ENCODE measurements around the gene VKORC1. TPM values are rescaled to one million over a fixed set of nuclear protein-coding genes. Genes with fewer than 3 reads are reported as not detected.
"Not testable (repeated sequence)": the region's sequence is repeated elsewhere in the genome, so short reads cannot be mapped to it uniquely, and the experiment has no call there.

The VKORC1 gene
- total RNA-seq: 10 to 100 TPM; 52.2 to 55.6 TPM

DNA sequence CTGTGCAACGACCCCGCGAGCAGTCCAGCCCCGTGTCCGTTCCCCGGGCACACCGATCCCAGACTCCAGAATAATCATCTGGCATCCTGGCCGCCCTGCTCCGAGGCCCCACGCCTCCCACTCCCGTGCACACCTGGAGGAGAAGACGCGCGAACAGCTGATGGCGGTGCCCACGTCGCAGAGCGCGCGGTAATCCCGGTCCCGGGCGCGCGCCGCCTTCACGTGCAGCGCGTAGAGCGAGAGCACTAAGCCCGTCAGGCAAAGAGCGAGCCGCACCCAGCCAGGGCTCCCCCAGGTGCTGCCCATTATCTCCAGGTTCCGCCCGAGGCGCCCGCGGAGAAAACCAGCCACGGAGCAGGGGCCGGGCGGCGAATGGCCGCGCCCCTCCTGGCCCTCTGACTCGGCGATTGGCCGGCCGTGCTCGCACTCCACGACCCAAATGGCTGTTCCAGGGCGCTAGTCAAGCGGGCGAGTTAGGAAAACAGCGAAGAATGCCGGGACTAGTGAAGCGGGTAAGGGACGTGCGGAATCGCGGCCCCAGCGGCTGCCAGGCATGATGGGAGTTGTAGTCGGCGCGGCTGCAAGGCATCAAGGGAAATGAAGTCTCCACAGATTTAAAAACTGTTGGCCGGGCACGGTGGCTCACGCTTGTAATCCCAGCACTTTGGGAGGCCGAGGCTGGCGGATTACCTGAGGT is at the start of gene VKORC1:
VKORC1 (minus strand) TSS at position 374 of the 697 bp plus-strand sequence; CDS start at position 306, 68 bp downstream.
- ATAC-seq (replicated peaks in 1 of 2): peak; percentile 94 to 95
- Mint-ChIP-seq H3K27me3 (ENCODE audit: low read depth) (no peaks in the 10 kb centered on the region), H3K36me3 (ENCODE audit: insufficient read depth in 2 of 2) (no peaks in the 10 kb centered on the region), H3K27ac (peak within 1 kb of the TSS; percentile 80), H3K4me1 (ENCODE audit: low read depth) (peaks cover 38% of the 10 kb centered on the region), H3K4me3 (peak within 1 kb of the TSS; percentile 98), H3K9me3 (no peaks in the 10 kb centered on the region)
- DNase-seq: peak; percentile 85 to 89

DNA sequence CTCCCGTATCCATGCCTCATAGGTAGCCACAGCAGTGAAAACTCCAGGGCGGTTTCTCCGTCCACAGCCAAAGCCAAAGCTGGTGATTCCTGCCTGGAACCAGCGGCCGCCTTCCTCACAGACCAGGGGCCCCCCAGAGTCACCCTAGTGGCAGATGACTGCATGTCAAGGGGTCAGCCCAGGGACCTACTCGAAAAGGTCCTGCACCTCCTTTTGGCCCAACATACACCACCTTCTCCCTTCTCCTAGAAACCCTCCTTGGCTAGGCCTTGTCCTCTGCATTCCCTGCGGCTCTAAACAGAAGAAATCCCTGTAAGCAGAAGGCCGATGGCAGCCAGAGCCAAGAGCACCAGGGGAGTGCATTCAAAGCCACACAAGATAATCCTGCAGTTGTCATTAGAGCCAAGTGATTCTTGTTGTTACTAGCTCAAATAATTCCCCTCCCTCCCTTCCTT is 49.1 kb upstream of the VKORC1 start:
- ATAC-seq (replicated peaks in 1 of 2) (no peak), DNase-seq (no peak)
- no peak overlapping the region for H3K27ac Mint-ChIP-seq
- peaks cover 20% of the 10 kb centered on the region for H3K4me1 Mint-ChIP-seq (ENCODE audit: low read depth)
- no peaks in the 10 kb centered on the region for H3K27me3 Mint-ChIP-seq (ENCODE audit: low read depth)
- H3K4me3 Mint-ChIP-seq: peak overlapping the region; percentile 72 to 75
- H3K9me3 Mint-ChIP-seq: no peaks in the 10 kb centered on the region
- H3K36me3 Mint-ChIP-seq (ENCODE audit: insufficient read depth in 2 of 2): no peaks in the 10 kb centered on the region

DNA sequence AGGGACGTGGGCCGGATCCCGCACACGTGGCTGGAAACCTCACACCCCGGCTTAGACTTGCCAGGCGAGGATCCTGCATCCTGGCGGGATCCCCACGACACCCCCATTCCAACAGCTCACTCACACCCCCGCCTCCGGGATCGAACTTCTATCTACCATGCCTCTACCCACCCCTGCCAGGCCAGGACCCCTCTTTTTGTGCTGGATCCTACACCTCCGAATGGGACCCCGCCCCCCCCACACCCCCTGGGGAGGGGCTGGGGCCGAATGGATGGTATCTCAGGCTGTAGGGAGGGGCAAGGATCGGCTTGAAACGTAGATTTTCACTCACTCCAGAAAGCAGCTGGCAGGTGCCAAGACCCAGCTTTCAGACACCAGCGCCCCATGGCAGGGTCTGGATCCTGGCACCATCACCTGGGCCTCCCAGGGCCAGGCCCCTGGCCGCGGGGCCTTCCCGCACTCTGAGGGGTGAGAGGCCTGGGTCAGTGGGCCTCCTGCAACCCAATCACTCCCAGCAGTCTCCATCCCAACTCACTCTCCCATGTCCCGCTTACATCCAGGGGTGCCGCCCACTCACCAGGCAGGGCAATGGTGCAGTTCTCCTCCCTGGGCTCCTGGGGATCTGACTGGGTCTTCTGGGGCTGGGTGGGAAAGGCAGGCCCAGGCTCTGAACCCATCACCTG is 48.6 kb upstream of the VKORC1 start:
- ATAC-seq (replicated peaks in 1 of 2) (no peak), DNase-seq (no peak)
- Mint-ChIP-seq H3K27me3 (ENCODE audit: low read depth) (no peaks in the 10 kb centered on the region), H3K9me3 (no peaks in the 10 kb centered on the region), H3K36me3 (ENCODE audit: insufficient read depth in 2 of 2) (no peaks in the 10 kb centered on the region), H3K4me3 (peak overlapping the region; percentile 72 to 75), H3K27ac (no peak overlapping the region), H3K4me1 (ENCODE audit: low read depth) (peaks cover 20% of the 10 kb centered on the region)

- Mint-ChIP-seq H3K9me3 (no peaks in the 10 kb centered on the region), H3K4me1 (ENCODE audit: low read depth) (peaks cover 20% of the 10 kb centered on the region), H3K27ac (peak overlapping the region; percentile 64), H3K4me3 (peak overlapping the region; percentile 67 to 81), H3K27me3 (ENCODE audit: low read depth) (no peaks in the 10 kb centered on the region), H3K36me3 (ENCODE audit: insufficient read depth in 2 of 2) (no peaks in the 10 kb centered on the region)
- ATAC-seq (replicated peaks in 1 of 2) (peak; percentile 91 to 92), DNase-seq (peak; percentile 99)
Measured at GRCh38 chr16:31142109-31143010, 47.8 kb upstream of the VKORC1 start.

DNA sequence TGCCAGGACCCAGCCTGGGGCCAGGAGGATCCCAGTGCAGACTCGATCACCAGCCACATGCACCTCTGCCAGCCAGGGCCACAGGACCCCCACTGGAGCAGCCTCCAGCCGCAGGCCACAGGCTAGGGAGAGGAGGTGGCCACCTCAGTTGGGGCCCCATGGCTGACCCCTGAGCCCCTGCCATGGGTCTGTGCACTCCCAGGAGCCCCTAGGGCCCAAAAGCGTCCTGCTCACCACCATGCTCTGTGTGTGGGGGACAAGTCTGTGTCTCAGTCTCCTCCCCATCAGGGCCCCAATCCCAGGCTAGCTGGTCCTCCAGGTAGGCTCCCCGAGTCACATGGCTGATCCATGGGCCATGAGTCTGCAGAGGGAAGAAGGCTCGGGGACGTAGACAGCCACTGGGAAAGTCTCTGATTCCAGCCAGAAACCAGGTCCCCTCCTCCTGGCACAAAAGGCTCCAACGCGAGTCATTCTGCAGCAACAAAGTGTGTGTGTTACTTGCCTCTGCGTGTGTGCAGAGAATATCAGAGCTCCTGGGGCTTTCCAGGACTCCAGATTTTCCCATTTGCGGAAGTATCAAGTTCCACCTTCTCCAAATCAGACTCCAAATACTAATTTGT is 47.0 kb upstream of the VKORC1 start:
- Mint-ChIP-seq H3K27ac (peak overlapping the region; percentile 64), H3K27me3 (ENCODE audit: low read depth) (no peaks in the 10 kb centered on the region), H3K4me1 (ENCODE audit: low read depth) (peaks cover 20% of the 10 kb centered on the region), H3K9me3 (no peaks in the 10 kb centered on the region), H3K4me3 (peak overlapping the region; percentile 67 to 81), H3K36me3 (ENCODE audit: insufficient read depth in 2 of 2) (no peaks in the 10 kb centered on the region)
- DNase-seq (peak in 1 of 2 donors; percentile 11), ATAC-seq (replicated peaks in 1 of 2) (no peak)

DNA sequence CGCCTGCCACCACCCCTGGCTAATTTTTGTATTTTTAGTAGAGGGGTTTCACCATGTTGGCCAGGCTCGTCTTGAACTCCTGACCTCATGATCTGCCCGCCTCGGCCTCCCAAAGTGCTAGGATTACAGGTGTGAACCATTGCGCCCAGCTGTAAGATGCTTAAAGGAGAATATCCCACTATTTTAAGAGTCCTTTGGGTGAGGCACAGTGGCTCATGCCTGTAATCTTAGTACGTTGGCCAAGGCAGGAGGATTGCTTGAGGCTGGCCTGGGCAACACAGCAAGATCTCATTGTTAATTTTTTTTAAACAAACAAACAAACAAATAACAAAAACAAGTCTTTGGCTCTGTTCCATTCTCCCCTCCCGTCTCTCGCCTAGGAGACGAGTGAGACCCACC is 46.5 kb upstream of the VKORC1 start:
- Mint-ChIP-seq H3K4me1 (ENCODE audit: low read depth) (peaks cover 20% of the 10 kb centered on the region), H3K4me3 (peak overlapping the region in 1 of 2 donors; percentile 67)
- H3K9me3 Mint-ChIP-seq; H3K36me3 Mint-ChIP-seq (ENCODE audit: insufficient read depth in 2 of 2); ATAC-seq (replicated peaks in 1 of 2); DNase-seq; H3K27ac Mint-ChIP-seq; H3K27me3 Mint-ChIP-seq (ENCODE audit: low read depth): not testable (repeated sequence)

GRCh38 chr16:31138621-31139578 is 44.3 kb upstream of the VKORC1 start:
- no peak for DNase-seq
- Mint-ChIP-seq H3K4me3 (no peak overlapping the region), H3K9me3 (no peaks in the 10 kb centered on the region), H3K36me3 (ENCODE audit: insufficient read depth in 2 of 2) (no peaks in the 10 kb centered on the region), H3K27me3 (ENCODE audit: low read depth) (no peaks in the 10 kb centered on the region), H3K27ac (no peak overlapping the region), H3K4me1 (ENCODE audit: low read depth) (peaks cover 20% of the 10 kb centered on the region)
- ATAC-seq (replicated peaks in 1 of 2): no peak

DNA sequence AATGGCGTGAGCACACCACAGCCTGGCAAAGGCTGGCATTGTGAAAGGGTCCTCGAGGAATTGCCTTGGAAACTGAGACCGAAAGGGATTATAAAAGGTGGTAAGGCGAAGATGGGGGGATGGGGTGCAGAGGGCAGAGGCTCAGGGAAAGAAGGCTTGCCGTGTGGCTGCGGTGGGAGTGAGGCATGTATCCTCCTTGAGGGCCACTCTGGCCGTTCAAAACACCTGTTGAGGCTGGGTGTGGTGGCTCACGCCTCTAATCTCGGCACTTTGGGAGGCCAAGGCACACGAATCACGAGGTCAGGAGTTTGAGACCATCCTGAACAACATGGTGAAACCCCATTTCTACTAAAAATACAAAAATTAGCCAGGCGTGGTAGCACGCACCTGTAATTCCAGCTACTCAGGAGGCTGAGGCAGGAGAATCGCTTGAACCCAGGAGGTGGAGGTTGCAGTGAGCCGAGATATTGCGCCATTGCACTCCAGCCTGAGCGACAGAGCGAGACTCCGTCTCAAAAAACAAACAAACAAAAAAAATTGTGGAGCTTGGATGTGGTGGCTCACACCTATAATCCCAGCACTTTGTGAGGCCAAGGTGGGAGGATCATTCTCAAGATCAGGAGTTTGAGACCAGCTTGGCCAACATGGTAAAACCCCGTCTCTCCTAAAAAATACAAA is 42.4 kb upstream of the VKORC1 start:
- not testable (repeated sequence) for H3K9me3 Mint-ChIP-seq; H3K4me3 Mint-ChIP-seq; H3K36me3 Mint-ChIP-seq (ENCODE audit: insufficient read depth in 2 of 2); DNase-seq; H3K27ac Mint-ChIP-seq; H3K27me3 Mint-ChIP-seq (ENCODE audit: low read depth); ATAC-seq (replicated peaks in 1 of 2)
- peaks cover 13% of the 10 kb centered on the region for H3K4me1 Mint-ChIP-seq (ENCODE audit: low read depth)

DNA sequence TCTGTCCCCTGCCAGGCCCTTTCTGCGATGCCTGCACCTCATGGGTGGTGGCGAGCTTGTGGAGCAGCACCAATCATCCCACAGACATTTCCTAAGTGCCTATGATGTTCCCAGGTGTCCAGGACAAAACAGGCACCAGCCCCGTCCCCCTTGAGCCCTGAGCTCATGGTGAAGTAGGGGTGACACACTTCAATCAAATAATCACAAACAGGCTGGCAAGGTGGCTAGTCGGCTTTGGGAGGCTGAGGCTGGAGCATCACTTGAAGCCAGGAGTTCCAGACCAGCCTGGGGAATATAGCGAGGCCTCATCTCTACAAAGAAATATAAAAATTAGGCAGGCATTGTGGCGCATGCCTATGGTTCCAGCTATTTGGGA is 41.7 kb upstream of the VKORC1 start:
- ATAC-seq (replicated peaks in 1 of 2) (no peak), DNase-seq (no peak)
- Mint-ChIP-seq H3K4me3 (no peak overlapping the region), H3K36me3 (ENCODE audit: insufficient read depth in 2 of 2) (peaks cover 0 to 1% of the 10 kb centered on the region in 2 donors), H3K4me1 (ENCODE audit: low read depth) (peaks cover 6% of the 10 kb centered on the region), H3K27ac (no peak overlapping the region), H3K27me3 (ENCODE audit: low read depth) (no peaks in the 10 kb centered on the region), H3K9me3 (no peaks in the 10 kb centered on the region)

DNA sequence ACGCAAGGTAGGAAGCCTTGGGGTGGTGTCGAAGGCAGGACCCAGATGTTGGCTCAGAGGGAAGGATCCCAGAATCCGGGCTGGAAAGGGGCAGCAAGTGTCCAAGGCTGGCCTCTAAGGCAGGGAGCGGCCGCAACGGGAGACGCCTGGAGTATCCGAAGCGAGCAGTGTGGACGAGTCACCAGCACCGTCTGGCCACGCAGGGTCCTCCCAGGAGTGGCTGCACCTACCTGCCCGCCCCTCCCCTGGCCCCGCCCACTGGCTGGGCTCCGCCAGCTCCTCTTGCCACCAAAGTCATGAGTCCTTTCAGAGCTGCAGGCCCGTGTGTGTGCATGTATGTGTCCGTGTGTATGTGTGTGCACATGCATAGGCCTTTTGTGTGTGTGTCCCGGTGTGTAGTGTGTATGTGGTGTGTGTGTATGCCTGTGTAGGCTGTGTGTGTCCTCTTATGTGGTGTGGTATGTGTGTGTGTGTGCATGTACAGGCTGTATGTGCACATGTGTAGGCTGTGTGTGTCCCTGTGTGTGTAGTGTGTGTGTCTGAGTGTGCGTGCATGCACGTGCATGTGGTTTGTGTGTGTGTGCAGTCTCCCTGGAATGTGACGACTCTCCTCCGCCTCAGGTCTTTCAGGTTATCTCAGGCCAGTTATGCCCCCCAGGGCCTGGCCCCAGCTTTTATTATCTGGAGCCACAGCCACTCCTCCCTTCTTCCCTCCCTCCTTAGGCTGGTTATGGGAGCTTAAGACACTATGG is 41.1 kb upstream of the VKORC1 start, which contains the start of gene PRSS8:
PRSS8 (minus strand) TSS at position 193 of the 752 bp plus-strand sequence. CDS start 229 bp downstream, outside the sequence.
- DNase-seq (no peak), ATAC-seq (replicated peaks in 1 of 2) (peak in 1 of 2 donors; percentile 20)
- no peak within 1 kb of the TSS for H3K27ac Mint-ChIP-seq
- H3K36me3 Mint-ChIP-seq (ENCODE audit: insufficient read depth in 2 of 2): peaks cover 0 to 1% of the 10 kb centered on the region in 2 donors
- H3K9me3 Mint-ChIP-seq: no peaks in the 10 kb centered on the region
- peaks cover 1% of the 10 kb centered on the region for H3K4me1 Mint-ChIP-seq (ENCODE audit: low read depth)
- H3K27me3 Mint-ChIP-seq (ENCODE audit: low read depth): no peaks in the 10 kb centered on the region
- H3K4me3 Mint-ChIP-seq: no peak within 1 kb of the TSS

Measured in activated T-cell treated with anti-CD3 and anti-CD28 coated beads, Interleukin-2, amount 50 U/mL, for 72 hours (primary cell).